NCI-H1092 treated with DMSO at 0.1 percent for 48 hours (cell line): ENCODE results near the gene DEAF1.
"Not testable (repeated sequence)": the region's sequence is repeated elsewhere in the genome, so short reads cannot be mapped to it uniquely, and the experiment has no call there.

Experiments
- DNase-seq: peaks from one replicate; lab custom pipeline; 2025; lab: John Stamatoyannopoulos, UW

The DEAF1 gene

DNA sequence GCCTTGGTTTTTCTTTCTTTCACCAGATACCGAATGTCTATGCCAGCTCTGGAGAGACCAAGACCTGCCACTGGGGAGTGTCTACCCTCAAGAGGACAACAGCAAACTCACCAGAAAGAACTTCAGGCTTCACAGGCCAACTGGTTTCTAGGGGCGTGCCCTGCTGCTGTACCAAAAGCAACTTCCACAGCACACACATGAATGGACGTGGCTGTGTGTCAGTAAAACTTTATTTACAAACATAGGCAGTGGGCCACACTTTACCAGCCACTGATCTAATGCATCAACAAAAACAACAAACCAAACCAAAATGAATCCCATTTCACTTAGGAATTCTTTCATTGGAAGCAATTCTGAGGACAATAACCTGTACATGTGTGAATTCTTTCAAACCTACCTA lies 16.7 kb downstream of the DEAF1 start:
- DNase-seq: no peak

DNA sequence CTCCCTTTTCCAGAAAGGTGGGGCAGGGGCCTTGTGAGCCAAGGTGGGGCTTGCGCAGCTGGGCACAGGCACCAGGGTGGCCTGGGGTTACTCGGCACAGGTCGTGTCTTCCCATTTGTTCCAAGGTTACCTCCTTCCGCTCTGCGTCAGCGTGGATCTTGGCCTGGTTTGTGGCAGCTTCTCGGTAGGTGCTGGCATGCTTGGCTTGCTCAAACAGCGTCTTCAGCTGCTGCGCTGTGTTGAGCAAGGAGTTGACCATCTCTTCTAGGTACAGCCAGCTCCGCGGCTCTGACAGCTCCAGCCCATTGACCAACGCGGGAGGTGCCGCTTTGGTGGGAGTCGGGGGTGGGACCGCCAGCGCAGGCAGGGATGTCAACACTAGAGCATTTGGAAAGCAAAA lies 20.6 kb downstream of the DEAF1 start:
- DNase-seq: no peak

DNA sequence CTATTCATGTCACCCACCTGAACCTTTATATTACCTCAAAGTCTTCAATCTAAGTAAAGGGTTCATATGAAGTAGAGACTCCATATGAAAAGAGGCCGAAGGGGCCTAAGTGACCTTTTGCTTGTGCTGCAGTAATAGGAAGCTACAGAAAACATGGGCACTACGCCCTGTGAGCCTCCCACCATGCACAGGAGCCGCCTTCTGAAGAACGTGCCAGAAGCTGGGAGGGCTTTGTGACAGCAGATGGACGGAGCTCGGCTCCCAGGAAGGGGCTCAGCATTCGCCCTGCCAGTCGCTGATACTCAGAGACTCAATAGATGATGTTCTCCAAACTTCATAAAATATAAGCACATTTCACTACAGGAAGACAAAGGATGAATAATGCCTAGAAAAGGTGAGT lies 21.2 kb downstream of the DEAF1 start:
- no peak for DNase-seq

DNA sequence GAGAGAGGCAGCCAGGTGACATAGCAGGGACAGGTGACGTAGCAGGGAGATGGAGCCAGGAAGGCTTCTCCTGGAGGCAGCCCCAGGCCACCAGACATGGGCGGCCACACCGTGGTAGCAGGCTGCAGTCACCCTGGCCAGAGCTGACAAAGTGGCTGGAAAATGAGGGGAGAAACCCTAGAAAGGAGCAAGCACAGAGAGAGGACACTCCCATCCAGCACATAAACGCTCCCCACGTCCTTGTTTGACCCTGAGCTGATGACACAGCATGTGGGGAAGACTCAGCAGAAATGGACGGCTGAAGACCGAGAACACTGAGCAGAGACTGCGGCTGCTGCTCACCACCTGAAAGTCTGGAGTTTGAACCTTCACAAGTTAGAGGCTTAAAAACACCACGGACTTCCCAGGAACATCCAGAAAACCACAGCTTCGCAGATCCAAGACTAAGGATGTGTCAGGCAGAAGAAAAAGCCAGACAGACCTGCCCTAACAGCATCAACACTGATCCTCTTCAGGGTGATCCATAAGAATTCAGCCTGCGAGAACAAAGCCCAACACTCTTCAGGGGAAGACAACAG lies 29.2 kb downstream of the DEAF1 start:
- DNase-seq: no peak

DNA sequence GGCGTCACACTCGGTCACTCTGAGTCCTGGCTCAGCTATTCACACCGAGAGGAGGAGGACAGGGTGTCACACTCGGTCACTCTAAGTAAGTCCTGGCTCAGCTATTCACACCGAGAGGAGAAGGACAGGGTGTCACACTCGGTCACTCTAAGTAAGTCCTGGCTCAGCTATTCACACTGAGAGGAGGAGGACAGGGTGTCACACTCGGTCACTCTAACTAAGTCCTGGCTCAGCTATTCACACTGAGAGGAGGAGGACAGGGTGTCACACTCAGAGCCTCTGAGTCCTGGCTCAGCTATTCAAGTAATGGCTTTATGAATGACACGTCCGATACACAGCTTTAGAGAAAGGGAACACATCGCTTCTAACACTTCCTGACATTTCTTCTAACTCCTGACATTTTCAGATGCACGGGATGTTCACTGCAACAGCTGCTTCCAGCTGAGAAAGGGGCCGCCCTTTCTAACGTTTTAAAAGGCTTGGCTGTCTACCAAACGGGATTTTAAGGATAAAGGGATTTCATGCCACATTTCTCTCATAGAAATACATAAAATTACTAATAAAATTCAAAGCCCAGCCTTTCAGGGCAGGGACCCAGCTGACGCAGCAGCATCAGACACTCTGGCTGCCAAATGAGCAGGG lies 29.8 kb downstream of the DEAF1 start:
- no peak for DNase-seq

DNA sequence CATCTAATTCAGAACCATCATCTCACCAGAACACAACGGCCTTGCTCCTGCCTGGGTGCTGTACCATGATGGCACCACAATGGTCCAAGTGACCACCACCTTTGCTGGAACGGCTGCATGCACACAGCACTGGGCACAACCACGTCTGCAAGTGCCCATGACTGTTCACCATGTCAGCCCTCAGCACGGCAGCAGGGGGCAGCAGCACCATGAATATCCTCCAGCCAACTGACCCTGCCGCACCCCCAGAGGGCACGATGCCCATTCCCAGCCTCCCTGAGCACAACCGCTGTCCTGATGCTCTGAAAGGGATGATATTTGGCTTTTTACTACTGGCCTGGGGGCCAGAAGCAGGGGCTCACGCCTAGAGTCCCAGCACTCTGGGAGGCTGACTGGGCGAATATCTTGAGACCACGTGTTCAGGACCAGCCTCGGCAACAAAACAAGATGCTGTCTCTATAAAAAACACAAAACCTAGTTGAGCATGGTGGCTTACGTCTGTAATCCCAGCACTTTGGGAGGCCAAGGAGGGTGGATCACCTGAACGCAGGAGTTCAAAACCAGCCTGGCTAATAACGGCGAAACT lies 32.2 kb downstream of the DEAF1 start:
- DNase-seq: peak; percentile 11

DNA sequence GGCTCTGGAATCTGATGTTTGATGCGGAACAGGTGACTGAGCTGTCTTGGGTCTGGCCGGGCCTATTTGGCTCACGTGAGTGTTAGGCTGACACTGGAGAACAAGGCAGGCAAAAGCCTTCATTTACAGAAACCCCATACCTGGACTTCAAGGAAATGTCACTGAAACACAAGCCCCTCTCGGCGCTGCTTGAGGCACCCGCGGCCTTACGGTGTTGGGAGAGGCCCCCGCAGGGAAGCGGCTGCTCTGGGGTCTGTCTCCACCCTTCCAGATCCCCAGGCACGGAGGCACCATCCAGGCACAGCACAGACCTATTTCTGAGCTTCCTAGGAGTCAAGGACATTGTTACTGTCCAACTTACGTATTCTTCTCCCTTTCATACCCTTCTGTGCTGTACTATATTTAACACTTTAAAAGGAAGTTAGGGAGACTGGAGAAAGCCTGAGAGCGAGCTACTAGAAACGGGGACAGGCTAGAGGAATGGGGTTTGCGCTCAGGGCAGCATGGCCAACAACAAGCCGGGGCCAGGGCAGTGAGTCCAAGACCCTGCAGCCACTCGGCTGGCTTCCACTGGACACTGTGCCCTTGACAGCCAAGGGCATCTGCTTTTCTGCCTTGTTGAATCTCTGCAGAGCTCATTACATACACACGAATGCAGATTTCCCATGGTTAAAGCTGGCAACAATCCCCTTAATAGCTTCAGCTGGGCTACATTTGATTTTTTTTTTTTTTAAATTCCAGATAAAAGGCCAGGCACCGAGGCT lies 34.2 kb downstream of the DEAF1 start:
- DNase-seq: no peak

DNA sequence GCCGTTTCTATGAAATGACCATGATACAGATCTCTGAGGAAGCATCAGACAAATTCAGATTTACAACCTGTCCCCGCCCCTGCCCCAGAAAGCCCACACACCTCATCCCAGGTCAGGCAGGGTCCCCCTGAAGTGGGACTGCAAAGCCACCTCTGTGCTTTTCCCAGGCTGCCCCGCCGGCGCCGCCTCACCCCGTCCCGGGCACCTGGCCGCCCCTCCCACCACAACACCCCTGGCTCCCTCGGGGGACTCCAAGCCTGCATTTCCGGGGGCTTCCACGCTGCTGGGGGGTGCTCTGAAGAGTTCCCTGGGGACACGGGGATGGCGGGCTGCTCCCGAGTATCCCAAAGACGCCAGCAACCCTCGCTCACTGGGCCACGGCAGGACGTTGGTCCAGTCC lies 34.7 kb downstream of the DEAF1 start:
- no peak for DNase-seq

DNA sequence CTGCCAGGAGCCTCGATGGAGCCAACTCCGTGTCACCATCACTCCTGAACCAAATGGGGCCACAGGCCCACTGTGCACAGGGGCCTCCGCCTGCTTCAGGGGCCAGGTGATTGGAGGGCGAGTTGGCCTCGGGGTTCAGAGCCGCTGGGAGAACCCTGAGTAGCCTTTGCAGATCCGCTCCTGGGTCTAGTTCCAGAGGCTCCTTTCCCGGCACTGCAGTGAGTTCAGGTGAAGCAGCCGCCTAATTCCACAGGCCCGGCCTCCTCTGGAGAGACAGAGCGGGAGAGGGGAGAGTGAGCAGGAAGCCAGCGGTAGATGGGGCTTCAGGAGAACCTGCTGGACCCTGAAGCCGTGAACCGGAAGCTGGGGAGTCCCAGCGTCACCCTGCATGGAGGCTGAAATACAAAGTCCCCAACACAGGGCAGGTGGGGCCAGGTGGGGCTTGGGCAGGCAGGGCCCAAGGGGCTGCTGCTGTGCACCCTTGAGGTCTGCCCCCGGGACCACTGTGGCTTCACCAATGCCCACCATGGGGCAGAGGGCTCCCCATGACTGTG lies 35.4 kb downstream of the DEAF1 start:
- DNase-seq: no peak

DNA sequence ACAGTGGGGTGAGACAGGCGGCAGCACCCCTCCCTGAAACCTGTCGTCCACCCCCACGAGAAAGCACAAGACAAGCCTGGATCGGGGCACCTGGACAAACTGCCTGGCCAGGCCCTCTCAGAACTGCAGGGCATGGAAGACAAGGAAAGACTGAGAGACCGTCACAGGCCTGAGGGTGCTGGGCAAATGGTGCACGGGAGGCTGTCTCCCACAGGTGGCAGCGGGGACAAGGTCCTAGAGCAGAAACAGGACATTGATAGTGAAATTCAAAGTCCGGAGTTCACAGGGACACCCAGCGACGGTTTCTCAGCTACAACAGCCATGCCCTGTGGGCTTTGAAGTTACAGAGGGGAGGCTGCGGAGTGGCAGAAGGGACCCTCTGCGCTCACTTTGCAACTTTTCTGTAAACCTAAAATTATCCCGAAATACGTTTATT lies 37.3 kb downstream of the DEAF1 start:
- no peak for DNase-seq

DNA sequence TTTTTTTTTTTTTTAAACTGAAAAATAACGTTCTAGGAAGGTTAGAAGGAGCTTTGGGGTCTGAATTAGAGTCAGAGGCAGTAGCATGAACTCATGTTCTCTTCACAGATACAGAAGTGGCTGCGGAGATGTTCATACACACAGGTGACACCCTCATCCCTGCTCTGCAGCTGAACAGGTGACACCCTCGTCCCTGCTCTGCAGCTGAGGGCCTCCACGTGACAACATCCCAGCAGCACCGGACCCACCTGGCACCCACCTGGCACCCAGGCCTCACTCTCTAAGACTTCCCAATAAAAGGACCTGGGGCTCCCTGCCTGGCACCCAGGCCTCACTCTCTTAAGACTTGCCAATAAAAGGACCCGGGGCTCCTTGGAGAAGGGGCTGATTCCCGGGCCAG lies 38.2 kb downstream of the DEAF1 start:
- DNase-seq: no peak

DNA sequence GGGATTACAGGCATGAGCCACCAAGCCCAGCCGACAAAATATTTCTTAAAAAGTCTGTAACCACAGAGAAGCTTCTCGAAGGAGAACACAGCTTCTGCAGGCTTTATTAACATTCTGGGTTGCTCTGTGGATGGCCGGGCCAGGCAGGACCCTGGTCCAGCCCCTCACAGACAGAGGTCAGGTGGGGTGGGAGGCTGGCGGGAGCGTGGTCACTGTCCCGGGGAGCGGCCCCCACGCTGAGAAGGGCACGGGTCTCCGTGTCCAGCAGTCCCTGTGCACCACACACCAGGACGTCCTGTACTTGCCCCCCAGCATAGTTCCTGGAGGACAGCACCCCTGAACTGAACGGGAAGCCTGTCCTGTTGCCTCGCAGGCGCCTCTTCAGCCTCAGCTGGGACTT lies 38.6 kb downstream of the DEAF1 start:
- no peak for DNase-seq

DNA sequence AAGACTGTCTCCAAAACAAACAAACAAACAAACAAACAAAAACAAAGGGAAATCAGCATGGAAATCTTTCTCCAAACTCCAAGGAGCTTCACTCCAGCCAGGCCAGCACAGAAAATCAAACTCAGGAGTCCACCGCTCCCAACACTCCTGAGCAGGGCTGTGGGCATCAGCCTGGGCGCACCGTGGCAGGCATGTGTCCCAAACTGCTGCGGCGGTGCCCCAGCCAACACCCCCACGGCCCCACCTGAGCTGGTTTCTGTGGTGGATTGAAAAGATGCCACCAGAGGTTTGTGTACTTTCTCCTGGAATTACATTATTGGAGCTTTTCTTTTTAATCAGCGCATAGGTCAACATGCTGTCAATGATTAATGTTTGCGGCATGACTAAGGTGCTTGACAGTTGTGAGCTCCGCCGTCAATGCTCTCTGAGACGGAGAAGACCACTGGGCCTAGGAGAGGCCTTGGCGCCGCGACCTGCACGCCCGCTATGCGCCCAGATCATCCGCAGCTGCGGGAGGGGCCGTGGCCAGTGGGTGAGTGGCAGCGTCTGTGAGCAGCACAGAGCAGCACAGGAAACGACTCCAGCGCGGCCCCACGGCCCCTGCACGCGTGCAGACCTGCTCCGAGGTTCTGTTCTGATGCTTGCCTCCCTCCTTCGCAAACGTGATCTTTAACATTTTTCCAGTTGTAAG lies 39.8 kb downstream of the DEAF1 start:
- no peak for DNase-seq

DNA sequence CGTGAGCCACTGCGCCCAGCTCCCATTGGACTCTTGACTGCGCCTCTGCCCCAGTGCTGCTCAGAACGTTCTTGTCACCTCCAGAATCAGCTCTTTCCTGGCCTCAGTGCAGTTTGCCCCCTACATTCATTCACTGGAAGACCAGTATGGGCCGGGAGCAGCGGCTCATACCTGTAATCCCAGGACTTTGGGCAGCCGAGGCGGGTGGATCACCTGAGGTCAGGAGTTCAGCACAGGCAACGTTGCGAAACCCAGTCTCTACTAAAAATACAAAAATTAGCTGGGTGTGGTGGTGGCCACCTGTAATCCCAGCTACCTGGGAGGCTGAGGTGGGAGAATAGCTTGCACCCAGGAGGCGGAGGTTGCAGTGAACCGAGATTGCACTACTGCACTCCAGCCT lies 40.6 kb downstream of the DEAF1 start:
- DNase-seq: not testable (repeated sequence)

DNA sequence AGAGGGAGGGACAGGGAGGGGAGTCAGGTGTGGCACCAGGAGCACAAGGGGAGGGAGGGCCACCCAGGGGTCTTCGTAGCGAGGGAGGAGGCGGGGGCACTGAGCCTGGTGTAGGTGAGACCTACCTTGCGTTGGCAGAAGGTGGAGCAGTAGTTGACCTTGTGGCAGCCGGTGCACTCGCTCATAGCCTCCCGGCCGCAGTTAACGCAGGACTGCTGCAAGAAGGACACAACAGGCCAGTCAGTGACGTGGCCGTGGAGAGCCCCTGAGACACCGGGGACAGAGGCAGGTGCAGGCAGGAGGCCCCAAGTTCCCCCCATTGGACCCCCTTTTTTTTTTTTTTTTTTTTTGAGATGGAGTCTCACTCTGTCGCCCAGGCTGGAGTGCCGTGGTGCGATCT lies 41.2 kb downstream of the DEAF1 start:
- DNase-seq: no peak

DNA sequence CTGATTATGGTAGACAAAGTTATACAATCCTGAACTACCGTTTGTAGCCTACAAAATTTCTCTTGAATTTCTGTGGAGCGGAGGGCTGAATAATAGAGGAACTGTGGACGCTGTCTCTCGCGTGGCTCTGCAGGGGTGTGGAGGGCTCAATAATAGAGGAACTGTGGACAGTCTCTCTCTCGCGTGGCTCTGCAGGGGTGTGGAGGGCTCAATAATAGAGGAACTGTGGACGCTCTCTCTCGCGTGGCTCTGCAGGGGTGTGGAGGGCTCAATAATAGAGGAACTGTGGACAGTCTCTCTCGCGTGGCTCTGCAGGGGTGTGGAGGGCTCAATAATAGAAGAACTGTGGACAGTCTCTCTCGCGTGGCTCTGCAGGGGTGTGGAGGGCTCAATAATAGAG lies 41.9 kb downstream of the DEAF1 start:
- not testable (repeated sequence) for DNase-seq

DNA sequence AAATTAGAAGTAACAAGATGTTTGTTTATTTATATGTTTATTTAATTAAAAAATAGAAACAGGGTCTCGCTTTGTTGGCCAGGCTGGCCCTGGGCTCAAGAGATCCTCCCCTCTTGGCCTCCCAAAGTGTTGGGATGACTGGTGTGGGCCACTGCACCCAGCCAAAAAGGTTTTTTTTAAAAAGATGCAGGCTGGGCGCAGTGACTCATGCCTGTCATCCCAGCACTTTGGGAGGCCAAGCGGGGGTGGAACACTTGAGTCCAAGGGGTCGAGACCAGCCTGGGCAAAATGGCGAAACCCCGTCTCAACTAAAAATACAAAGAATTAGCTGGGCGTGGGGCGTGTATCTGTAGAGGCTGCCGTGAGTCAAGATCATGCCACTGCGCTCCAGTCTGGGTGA lies 44.5 kb downstream of the DEAF1 start:
- no peak for DNase-seq

DNA sequence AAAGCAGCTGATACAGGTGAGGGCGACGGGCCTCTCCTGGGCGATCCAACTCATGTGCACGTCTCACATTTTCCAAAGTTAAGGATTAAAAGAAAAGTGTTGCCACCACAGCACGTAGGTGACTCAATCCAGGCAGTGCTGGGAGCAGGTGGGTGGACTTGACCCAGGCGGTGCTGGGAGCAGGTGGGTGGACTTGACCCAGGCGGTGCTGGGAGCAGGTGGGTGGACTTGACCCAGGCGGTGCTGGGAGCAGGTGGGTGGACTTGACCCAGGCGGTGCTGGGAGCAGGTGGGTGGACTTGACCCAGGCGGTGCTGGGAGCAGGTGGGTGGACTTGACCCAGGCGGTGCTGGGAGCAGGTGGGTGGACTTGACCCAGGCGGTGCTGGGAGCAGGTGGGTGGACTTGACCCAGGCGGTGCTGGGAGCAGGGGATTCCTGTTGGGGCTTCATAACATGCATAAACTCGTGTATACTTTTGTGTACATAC lies 47.3 kb downstream of the DEAF1 start:
- DNase-seq: not testable (repeated sequence)

DNA sequence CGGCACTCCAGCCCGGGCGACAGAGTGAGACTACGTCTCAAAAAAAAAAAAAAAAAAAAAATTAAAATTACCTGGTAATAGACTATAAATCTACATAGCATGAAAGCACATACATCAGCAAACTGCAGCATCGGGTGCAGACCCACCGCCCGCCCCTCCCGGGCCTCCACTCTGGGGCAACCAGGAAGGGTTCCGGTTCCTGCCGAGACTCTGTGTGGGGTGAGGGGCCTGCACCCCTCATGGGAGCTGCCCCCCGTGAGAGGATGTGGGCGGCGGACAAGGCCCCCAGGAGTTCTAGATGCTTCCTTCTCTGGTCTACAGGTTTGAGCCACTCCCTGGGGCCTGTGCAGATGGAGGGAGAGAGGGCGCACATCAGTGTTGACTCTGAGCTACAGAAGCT lies 48.8 kb downstream of the DEAF1 start:
- no peak for DNase-seq

DNA sequence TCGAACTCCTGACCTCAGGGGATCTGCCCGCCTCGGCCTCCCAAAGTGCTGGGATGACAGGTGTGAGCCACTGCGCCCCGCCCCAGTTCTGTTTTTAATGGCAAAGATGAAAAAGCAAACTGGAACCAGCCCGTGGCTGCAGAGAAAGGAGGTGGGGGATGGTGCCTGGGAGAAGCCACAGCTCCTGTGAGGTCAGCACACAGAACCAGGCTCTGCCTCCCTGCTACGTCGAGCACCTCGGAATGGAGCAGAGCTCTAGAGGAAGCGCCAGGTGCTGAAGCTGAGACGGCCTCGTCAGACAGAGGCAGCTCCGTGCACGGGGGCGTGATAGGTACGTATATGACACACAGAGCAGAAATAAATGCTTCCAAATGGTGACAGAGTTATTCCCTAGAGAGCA lies 49.5 kb downstream of the DEAF1 start:
- DNase-seq: no peak

DNA sequence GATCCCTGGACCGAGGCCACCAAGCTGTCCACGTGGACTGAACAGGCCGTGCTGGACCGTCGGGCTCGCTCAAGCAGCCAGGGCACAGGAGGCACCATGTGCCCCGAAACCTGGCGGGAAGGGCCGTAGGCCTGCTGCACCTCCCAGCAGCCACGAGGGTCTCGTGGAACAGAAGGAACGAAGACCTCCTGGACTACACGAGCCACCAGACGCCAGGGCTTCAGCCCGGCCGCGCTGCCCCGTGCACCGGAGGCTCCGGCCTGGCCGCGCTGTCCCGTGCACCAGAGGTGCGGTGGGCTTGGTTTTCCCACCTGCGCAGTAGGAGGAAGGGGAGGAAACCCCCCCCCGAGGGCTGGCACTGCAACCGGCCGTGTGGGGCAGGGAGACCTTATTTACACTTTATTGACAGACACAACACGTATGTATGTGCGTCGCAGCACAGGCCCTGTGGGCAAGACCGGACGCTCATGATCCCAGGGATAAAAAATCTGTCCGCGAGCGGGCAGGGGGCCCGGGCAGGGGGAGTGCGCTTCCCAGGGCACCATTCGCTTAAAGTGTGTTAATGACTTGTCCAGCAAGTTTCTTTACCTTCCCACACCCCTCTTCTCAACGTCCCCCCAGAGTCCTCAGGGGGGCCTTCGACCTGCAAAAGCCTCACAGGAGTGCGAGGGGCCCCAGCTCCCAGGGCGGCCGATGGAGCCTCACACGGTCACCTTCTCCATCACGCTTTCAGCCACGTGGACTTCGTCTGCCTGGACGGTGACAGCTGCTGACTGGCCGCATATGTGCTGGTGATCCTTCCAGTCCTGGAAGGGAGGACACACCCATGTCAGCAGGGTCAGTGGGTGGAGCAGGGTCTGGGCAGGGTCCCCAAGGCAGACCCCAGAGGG lies 50.9 kb downstream of the DEAF1 start:
- no peak for DNase-seq
